ENCODE data around the gene ZNF407. TPM values are rescaled to one million over a fixed set of nuclear protein-coding genes. Genes with fewer than 3 reads are reported as not detected.

Gene ZNF407
- total RNA-seq, 1 experiment from 2014 or later = 15.9 TPM

GRCh38 chr18:74972354-74972753 lies 374.7 kb downstream of the ZNF407 start:
- intact Hi-C loops (cut with micrococcal nuclease; ENCODE audit: unreplicated experiment) = no loop called here
- Histone ChIP-seq H3K27me3 (replicated peaks; ENCODE audit: insufficient read depth, low read depth, low read length, poor library complexity) (no peaks in the 10 kb centered on the region), H3K4me3 (ENCODE audit: low read depth, low read length, poor library complexity, severe bottlenecking) (no peak overlapping the region), H3K36me3 (ENCODE audit: insufficient read depth, low read length, poor library complexity, severe bottlenecking) (no peaks in the 10 kb centered on the region), H3K9me3 (ENCODE audit: low read depth, low read length, poor library complexity, severe bottlenecking) (no peaks in the 10 kb centered on the region), H3K4me1 (ENCODE audit: insufficient read depth, low read length, poor library complexity, severe bottlenecking) (no peaks in the 10 kb centered on the region), H3K27ac (ENCODE audit: low read depth, low read length, poor library complexity, severe bottlenecking) (no peak overlapping the region)
- ChIA-PET CTCF (no interaction called here), POLR2A (ENCODE audit: low non-redundant PET) (no interaction called here)
- no TSS peak for BruUV-seq (replicated peaks)
- TF ChIP-seq, protein P1, sequence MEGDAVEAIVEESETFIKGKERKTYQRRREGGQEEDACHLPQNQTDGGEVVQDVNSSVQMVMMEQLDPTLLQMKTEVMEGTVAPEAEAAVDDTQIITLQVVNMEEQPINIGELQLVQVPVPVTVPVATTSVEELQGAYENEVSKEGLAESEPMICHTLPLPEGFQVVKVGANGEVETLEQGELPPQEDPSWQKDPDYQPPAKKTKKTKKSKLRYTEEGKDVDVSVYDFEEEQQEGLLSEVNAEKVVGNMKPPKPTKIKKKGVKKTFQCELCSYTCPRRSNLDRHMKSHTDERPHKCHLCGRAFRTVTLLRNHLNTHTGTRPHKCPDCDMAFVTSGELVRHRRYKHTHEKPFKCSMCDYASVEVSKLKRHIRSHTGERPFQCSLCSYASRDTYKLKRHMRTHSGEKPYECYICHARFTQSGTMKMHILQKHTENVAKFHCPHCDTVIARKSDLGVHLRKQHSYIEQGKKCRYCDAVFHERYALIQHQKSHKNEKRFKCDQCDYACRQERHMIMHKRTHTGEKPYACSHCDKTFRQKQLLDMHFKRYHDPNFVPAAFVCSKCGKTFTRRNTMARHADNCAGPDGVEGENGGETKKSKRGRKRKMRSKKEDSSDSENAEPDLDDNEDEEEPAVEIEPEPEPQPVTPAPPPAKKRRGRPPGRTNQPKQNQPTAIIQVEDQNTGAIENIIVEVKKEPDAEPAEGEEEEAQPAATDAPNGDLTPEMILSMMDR (conservative IDR thresholded peaks at IDR 0.05; ENCODE audit: low read depth, low read length) = no peak
- no peak for TF ChIP-seq EZH2 (IDR thresholded peaks at IDR 0.05; ENCODE audit: borderline replicate concordance, low read depth, low read length, poor library complexity, severe bottlenecking)
- DNase-seq (ENCODE audit: low spot score) = no peak

- TF ChIP-seq, protein P1 (conservative IDR thresholded peaks at IDR 0.05; ENCODE audit: low read depth, low read length) = no peak
- TF ChIP-seq EZH2 (IDR thresholded peaks at IDR 0.05; ENCODE audit: borderline replicate concordance, low read depth, low read length, poor library complexity, severe bottlenecking) = no peak
- Histone ChIP-seq H3K9me3 (ENCODE audit: low read depth, low read length, poor library complexity, severe bottlenecking) (no peaks in the 10 kb centered on the region), H3K27ac (ENCODE audit: low read depth, low read length, poor library complexity, severe bottlenecking) (no peak overlapping the region), H3K27me3 (replicated peaks; ENCODE audit: insufficient read depth, low read depth, low read length, poor library complexity) (no peaks in the 10 kb centered on the region), H3K36me3 (ENCODE audit: insufficient read depth, low read length, poor library complexity, severe bottlenecking) (no peaks in the 10 kb centered on the region), H3K4me1 (ENCODE audit: insufficient read depth, low read length, poor library complexity, severe bottlenecking) (no peaks in the 10 kb centered on the region), H3K4me3 (ENCODE audit: low read depth, low read length, poor library complexity, severe bottlenecking) (no peak overlapping the region)
- BruUV-seq (replicated peaks) = no TSS peak
- intact Hi-C loops (cut with micrococcal nuclease; ENCODE audit: unreplicated experiment) = no loop called here
- POLR2A ChIA-PET (ENCODE audit: low non-redundant PET) = interaction anchor here (0.5 kb wide), 1 partner anchor 1436 kb away, joined by 3 read pairs; no protein-coding TSS in a partner anchor
- CTCF ChIA-PET = no interaction called here
- no peak for DNase-seq (ENCODE audit: low spot score)
Observed at GRCh38 chr18:74975001-74975400, 377.3 kb downstream of the ZNF407 start.

DNA sequence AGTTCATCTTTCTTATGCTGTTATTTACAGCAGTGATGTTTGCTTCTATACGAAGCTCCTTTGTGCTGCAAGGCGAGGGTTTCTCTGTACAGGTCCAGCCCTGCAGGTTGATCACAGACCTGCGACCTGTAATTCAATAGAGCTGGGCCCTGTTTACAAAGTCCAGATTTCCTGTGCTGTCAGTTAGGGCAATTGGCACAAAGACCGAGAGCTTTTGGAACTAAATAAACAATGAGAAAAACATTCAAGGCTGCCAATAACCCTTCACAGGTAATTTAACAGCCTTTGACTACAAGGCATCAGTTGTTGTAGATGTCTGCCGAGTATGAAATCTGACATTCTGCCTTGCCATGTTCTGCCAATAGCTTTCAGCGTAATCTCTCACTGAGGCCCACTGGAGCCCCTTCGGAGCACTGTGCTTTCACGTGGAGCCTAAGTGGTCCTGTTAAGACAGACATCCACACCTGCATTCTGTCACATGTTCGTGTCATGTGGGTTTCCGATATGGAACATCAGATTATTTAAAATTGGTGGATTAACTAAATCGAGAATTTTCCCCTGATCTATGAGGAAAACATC lies 378.8 kb downstream of the ZNF407 start:
- ChIA-PET POLR2A (ENCODE audit: low non-redundant PET) (no interaction called here), CTCF (no interaction called here)
- Histone ChIP-seq H3K4me3 (ENCODE audit: low read depth, low read length, poor library complexity, severe bottlenecking) (no peak overlapping the region), H3K27ac (ENCODE audit: low read depth, low read length, poor library complexity, severe bottlenecking) (no peak overlapping the region), H3K36me3 (ENCODE audit: insufficient read depth, low read length, poor library complexity, severe bottlenecking) (no peaks in the 10 kb centered on the region), H3K9me3 (ENCODE audit: low read depth, low read length, poor library complexity, severe bottlenecking) (no peaks in the 10 kb centered on the region), H3K27me3 (replicated peaks; ENCODE audit: insufficient read depth, low read depth, low read length, poor library complexity) (no peaks in the 10 kb centered on the region), H3K4me1 (ENCODE audit: insufficient read depth, low read length, poor library complexity, severe bottlenecking) (no peaks in the 10 kb centered on the region)
- intact Hi-C loops (cut with micrococcal nuclease; ENCODE audit: unreplicated experiment) = no loop called here
- BruUV-seq (replicated peaks) = no TSS peak
- DNase-seq (ENCODE audit: low spot score) = no peak
- no peak for TF ChIP-seq EZH2 (IDR thresholded peaks at IDR 0.05; ENCODE audit: borderline replicate concordance, low read depth, low read length, poor library complexity, severe bottlenecking)
- TF ChIP-seq, protein P1 (conservative IDR thresholded peaks at IDR 0.05; ENCODE audit: low read depth, low read length) = no peak

Data from A673 (cell line).